Parathyroid adenoma (tissue), 2 donors: Measurements from ENCODE around the gene CSNK1A1.

Source experiments
- H2AFZ ChIP-seq: fragments of 300-600 bp; sonication (generic); one replicate; pipeline ENCODE4 v1.7.0; 2017; ENCODE audit warnings: antibody characterized with exemption, mild to moderate bottlenecking
- H3K27ac ChIP-seq: fragments of 300-600 bp; sonication (generic); one replicate; pipeline ENCODE4 v1.7.0; 2017
- H3K27me3 ChIP-seq: fragments of 300-600 bp; sonication (generic); one replicate; pipeline ENCODE4 v1.7.0; 2017; ENCODE audit warnings: low read length; ENCODE audit not compliant: control insufficient read depth, insufficient read depth
- H3K36me3 ChIP-seq: fragments of 300-600 bp; sonication (generic); one replicate; pipeline ENCODE4 v1.7.0; 2017; ENCODE audit warnings: low read length; ENCODE audit not compliant: control insufficient read depth, insufficient read depth
- H3K4me1 ChIP-seq: fragments of 300-600 bp; sonication (generic); one replicate; pipeline ENCODE4 v1.7.0; 2017; ENCODE audit warnings: control low read depth
- H3K4me2 ChIP-seq: fragments of 300-600 bp; sonication (generic); one replicate; pipeline ENCODE4 v1.7.0; 2017; ENCODE audit warnings: low read length
- H3K4me3 ChIP-seq: fragments of 300-600 bp; sonication (generic); one replicate; pipeline ENCODE4 v1.7.0; 2017; ENCODE audit warnings: low read depth, low read length
- H3K79me2 ChIP-seq: fragments of 300-600 bp; sonication (generic); one replicate; pipeline ENCODE4 v1.7.0; 2017; ENCODE audit warnings: control low read depth
- H3K9ac ChIP-seq: fragments of 300-600 bp; sonication (generic); one replicate; pipeline ENCODE4 v1.7.0; 2017; ENCODE audit warnings: mild to moderate bottlenecking
- H3K9me3 ChIP-seq: fragments of 300-600 bp; sonication (generic); one replicate; pipeline ENCODE4 v1.7.0; 2017; ENCODE audit warnings: low read length; ENCODE audit not compliant: control insufficient read depth
- TF ChIP-seq, protein P1 (sequence below): fragments of 300-600 bp; sonication (generic); IDR thresholded peaks from one replicate; pipeline ENCODE4 v1.7.0; 2017; ENCODE audit warnings: antibody characterized with exemption, mild to moderate bottlenecking
- donor health status: primary hyperparathyroidism.

Gene CSNK1A1

DNA sequence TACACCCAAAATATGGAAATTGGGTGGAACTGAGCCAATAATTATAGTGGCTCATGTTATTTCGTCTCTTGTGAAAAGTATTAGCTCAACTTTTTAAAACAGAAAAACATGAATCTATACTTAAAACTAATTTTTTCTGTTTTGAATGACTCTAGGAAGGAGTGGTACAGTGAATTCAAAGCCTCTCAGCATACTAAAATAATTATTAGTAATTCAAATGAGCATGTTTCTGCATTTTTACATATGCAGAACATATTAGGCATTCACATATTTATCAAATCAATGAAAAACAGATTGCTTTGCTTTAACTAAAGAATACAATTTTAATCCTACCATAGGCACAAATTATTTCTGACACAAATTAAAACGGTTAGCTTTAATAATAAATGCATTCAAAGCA is 54.3 kb downstream of the CSNK1A1 start:
- Histone ChIP-seq H2AFZ (no peak overlapping the region), H3K27me3 (no peaks in the 10 kb centered on the region), H3K9me3 (no peaks in the 10 kb centered on the region), H3K4me3 (no peak overlapping the region), H3K79me2 (no peaks in the 10 kb centered on the region), H3K9ac (no peak overlapping the region), H3K27ac (no peak overlapping the region), H3K36me3 (no peaks in the 10 kb centered on the region), H3K4me1 (peaks cover 4% of the 10 kb centered on the region), H3K4me2 (no peak overlapping the region)
- TF ChIP-seq, protein P1, sequence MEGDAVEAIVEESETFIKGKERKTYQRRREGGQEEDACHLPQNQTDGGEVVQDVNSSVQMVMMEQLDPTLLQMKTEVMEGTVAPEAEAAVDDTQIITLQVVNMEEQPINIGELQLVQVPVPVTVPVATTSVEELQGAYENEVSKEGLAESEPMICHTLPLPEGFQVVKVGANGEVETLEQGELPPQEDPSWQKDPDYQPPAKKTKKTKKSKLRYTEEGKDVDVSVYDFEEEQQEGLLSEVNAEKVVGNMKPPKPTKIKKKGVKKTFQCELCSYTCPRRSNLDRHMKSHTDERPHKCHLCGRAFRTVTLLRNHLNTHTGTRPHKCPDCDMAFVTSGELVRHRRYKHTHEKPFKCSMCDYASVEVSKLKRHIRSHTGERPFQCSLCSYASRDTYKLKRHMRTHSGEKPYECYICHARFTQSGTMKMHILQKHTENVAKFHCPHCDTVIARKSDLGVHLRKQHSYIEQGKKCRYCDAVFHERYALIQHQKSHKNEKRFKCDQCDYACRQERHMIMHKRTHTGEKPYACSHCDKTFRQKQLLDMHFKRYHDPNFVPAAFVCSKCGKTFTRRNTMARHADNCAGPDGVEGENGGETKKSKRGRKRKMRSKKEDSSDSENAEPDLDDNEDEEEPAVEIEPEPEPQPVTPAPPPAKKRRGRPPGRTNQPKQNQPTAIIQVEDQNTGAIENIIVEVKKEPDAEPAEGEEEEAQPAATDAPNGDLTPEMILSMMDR, result no peak

DNA sequence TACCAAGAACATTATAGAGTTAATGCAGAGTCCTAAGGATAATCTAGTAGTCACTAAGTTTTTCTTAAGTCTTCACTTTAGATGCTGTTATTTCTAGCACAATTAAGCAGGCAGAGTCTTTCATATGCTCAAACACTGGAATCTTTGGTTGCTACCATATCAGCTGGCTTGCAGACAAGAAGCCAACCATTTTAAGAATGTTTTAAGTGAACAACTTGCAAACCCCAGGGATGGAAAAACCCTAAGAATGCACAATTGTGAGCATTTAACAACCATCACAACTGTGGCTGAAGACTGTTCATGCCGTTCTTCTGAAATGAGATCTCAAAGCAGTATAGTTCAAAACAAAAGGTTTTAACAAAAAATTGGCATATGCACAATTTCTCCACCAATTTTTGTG is 55.1 kb downstream of the CSNK1A1 start:
- no peak overlapping the region for H2AFZ ChIP-seq
- TF ChIP-seq, protein P1, result no peak
- H3K4me2 ChIP-seq, result no peak overlapping the region
- H3K36me3 ChIP-seq, result no peaks in the 10 kb centered on the region
- no peaks in the 10 kb centered on the region for H3K9me3 ChIP-seq
- no peak overlapping the region for H3K27ac ChIP-seq
- no peaks in the 10 kb centered on the region for H3K79me2 ChIP-seq
- peaks cover 4% of the 10 kb centered on the region for H3K4me1 ChIP-seq
- H3K27me3 ChIP-seq, result no peaks in the 10 kb centered on the region
- H3K4me3 ChIP-seq, result no peak overlapping the region
- H3K9ac ChIP-seq, result no peak overlapping the region

DNA sequence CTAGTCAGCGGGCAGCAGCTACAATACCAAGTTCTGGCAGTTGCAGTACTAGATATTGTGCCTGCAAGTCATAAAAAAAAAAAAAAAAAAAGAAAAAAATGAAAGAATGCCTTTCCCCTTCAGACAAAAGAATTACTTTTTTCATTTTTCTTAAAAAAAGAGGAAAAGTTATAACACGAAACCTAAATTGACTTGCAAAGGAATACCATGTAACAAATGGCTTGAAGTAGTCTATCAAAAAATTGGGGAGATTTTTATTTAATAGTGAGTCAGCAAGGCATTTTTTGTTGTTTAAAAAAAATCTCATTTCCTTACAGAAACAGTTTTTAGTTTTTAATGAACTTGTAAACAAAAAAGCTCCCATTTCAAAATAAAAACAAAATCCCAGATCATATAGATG is 55.6 kb downstream of the CSNK1A1 start:
- Histone ChIP-seq H3K27ac (no peak overlapping the region), H2AFZ (no peak overlapping the region), H3K4me1 (peaks cover 4% of the 10 kb centered on the region), H3K27me3 (no peaks in the 10 kb centered on the region), H3K9ac (no peak overlapping the region), H3K4me3 (no peak overlapping the region), H3K9me3 (no peaks in the 10 kb centered on the region), H3K36me3 (no peaks in the 10 kb centered on the region), H3K4me2 (no peak overlapping the region), H3K79me2 (no peaks in the 10 kb centered on the region)
- TF ChIP-seq, protein P1, result no peak

DNA sequence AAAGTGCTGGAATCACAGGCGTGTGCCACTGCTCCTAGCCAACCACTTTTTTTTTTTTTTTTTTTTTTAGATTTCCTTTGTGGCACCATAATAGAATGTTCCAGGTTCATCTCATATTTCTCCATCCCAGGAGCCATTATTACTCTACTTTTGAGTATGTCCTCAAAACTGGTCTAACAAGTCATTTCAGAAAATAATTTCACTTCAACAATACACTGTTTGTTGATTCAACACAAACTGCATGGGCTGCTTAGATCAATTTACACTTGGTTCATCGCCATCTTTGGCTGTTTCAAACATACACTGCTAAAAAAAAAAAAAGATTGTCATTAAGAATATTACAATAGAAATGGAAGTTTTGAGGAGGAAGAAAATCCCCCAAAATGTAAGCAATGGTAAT is 57.9 kb downstream of the CSNK1A1 start:
- H3K79me2 ChIP-seq, result no peaks in the 10 kb centered on the region
- H3K27me3 ChIP-seq, result no peaks in the 10 kb centered on the region
- H3K27ac ChIP-seq, result peak overlapping the region; percentile 16
- H3K9ac ChIP-seq, result no peak overlapping the region
- no peaks in the 10 kb centered on the region for H3K36me3 ChIP-seq
- TF ChIP-seq, protein P1, result no peak
- H3K4me1 ChIP-seq, result peaks cover 5% of the 10 kb centered on the region
- H3K4me3 ChIP-seq, result no peak overlapping the region
- H3K4me2 ChIP-seq, result no peak overlapping the region
- H3K9me3 ChIP-seq, result no peaks in the 10 kb centered on the region
- no peak overlapping the region for H2AFZ ChIP-seq

DNA sequence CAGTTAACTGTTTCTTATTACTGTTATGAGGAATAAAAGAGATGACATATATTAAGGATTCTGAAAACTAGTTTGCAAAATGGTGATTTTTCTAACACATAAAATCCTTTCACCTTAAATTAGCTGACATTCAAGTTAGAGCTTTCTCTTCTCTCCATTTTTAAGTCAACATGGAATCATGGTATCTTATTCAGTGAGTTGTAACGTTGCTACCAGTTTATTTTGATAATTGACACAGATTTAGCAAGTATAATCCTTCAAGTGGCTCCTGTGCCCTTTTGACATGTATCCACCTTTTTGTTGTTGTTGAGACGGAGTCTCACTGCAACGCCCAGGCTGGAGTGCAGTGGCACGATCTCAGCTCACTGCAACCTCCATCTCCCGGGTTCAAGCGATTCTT is 58.5 kb downstream of the CSNK1A1 start:
- Histone ChIP-seq H3K4me3 (no peak overlapping the region), H3K36me3 (no peaks in the 10 kb centered on the region), H3K27me3 (no peaks in the 10 kb centered on the region), H3K27ac (peak overlapping the region; percentile 36), H3K4me1 (peaks cover 5% of the 10 kb centered on the region), H3K79me2 (no peaks in the 10 kb centered on the region), H2AFZ (no peak overlapping the region), H3K9ac (no peak overlapping the region), H3K4me2 (no peak overlapping the region), H3K9me3 (no peaks in the 10 kb centered on the region)
- TF ChIP-seq, protein P1, result no peak
